PC-9 (cell line): Measurements from ENCODE around the gene CDKN2D.

ENCODE experiments used
- EZH2 ChIP-seq: fragments of 200-600 bp; sonication (generic); IDR thresholded peaks from 2 replicates; pipeline ENCODE4 v1.8.0; 2017; ENCODE audit warnings: antibody characterized with exemption, low read depth
- TF ChIP-seq, protein P1 (sequence below): fragments of 200-600 bp; sonication (generic); conservative IDR thresholded peaks from 2 replicates; pipeline ENCODE4 v1.6.1; 2017; ENCODE audit warnings: mixed run types, antibody characterized with exemption, mild to moderate bottlenecking, moderate library complexity

DNA sequence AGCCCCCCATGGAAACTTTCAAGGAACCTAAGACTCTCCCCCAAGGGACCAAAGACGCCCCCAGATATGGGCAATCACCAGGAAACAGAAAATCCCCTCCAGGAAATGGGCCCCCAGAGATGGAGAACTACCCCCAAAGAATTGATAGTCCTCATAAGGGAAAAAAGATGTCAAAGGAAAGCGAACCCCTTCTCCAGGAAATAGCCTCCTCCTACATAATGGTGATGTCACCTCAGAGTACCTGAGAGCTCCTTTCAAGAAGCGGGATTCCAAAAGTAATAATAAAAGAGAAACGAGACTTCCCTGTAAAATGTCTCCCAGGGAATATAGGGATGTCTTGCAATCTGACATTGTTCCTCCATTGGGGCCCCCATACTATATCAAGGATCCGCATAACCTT is 1.1 kb downstream of the CDKN2D start:
- no peak for TF ChIP-seq EZH2
- TF ChIP-seq, protein P1, sequence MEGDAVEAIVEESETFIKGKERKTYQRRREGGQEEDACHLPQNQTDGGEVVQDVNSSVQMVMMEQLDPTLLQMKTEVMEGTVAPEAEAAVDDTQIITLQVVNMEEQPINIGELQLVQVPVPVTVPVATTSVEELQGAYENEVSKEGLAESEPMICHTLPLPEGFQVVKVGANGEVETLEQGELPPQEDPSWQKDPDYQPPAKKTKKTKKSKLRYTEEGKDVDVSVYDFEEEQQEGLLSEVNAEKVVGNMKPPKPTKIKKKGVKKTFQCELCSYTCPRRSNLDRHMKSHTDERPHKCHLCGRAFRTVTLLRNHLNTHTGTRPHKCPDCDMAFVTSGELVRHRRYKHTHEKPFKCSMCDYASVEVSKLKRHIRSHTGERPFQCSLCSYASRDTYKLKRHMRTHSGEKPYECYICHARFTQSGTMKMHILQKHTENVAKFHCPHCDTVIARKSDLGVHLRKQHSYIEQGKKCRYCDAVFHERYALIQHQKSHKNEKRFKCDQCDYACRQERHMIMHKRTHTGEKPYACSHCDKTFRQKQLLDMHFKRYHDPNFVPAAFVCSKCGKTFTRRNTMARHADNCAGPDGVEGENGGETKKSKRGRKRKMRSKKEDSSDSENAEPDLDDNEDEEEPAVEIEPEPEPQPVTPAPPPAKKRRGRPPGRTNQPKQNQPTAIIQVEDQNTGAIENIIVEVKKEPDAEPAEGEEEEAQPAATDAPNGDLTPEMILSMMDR = no peak
